GM19467 (cell line): ENCODE results near the gene CSTPP1.
"Not testable (repeated sequence)": the region's sequence is repeated elsewhere in the genome, so short reads cannot be mapped to it uniquely, and the experiment has no call there.

Experiments used
- ATAC-seq: cut with Tn5 transposase; IDR thresholded peaks from one replicate; pipeline ENCODE4 v1.9.1; 2021; ENCODE audit warnings: mild to moderate bottlenecking, moderate library complexity; ENCODE audit not compliant: unreplicated experiment

Gene CSTPP1

DNA sequence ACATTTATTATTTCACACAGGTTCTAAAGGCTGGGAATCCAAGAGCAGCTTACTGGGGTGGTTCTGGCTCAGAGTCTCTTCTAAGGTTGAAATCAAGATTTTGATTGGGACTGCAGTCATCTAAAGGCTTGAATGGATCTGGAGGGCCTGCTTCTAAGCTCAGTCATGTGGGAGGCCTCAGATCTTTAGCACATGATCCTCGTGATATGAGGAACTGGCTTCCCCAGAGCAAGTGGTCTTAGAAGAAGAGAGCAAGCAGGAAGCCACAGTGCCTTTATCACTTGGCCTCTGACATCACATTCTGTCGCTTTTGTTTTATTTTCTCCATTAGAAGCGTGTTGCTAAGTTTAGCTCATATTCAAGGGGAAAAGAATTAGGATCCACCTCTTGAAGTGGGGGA, 151.2 kb downstream of the CSTPP1 start:
- ATAC-seq = no peak

DNA sequence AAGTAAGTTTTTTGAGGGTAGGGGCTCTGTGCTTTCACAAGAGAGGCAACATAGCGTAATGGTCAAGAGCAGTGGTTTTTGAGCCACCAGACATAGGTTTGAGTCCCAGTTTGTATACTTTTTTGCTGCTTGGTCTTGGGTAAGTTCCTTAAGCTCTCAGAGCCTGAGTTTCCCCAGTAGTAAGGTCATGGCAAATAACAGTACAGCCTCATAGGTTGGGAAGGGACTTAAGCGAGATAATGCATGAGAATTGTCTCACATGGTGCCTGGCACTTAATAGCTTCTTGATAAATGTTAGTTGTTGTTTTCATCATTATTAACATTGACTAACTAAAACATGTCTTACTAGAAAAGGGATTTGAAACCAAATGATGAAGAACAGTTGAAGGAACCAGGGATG, 157.0 kb downstream of the CSTPP1 start:
- no peak for ATAC-seq

DNA sequence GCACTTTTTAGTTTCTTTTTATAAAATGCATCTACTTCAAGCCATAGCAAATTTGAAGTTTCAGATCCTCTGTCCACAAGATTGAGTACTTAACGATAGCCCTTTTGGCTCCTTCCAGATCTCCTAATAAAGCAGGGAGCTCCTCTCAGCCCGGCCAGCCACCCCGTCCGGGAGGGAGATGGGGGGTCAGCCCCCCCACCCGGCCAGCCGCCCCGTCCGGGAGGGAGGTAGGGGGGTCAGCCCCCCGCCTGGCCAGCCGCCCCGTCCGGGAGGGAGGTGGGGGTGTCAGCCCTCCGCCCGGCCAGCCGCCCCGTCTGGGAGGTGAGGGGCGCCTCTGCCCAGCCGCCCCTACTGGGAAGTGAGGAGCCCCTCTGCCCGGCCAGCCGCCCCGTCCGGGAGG, 160.3 kb downstream of the CSTPP1 start:
- not testable (repeated sequence) for ATAC-seq

DNA sequence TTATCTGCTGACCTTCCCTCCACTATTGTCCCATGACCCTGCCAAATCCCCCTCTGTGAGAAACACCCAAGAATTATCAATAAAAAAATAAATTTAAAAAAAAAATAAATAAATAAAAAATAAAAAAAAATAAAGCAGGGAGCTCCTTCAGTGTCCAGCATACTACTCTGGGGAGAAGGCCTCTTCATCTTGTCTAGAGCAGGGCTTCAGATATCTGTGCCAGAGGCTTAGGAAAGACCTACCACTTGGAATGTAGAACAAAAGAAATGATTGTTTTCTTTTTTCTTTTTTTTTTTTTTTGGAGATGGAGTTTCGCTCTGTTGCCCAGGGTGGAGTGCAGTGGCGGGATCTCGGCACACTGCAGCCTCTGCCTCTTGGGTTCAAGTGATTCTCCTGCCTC, 161.7 kb downstream of the CSTPP1 start:
- not testable (repeated sequence) for ATAC-seq

DNA sequence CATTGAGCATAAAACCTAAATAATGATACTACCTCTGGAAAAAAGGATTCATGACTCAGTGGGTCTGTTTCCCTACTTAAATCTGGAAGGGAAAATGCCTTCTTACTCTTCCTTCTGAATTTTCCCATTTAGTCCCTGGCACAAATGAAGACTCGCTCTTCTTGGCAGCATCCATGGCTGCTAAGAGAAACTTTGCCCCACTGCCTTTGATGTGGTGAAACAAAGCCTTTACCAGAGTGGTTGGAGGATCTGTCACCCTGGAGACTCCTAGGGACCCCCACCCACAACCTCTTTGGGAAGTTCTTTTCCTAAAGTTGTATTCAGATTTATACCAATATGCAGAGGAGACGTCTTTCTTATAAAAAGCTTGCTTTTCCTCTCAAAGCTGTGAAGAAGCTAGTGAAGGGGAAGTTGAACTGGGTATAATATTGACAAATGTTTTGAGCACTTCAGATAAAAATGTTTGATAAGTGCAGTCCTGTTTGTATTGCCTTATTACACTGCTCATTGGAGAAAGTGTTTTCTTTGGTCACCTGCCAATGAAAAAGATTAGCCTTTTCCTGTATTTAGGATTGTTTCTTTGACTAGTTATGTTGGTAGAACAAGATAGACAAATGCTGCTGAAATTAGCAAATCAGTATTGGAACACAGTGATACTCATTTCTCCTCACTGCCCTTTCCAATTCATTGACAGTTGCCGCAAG, 162.8 kb downstream of the CSTPP1 start:
- ATAC-seq = no peak

DNA sequence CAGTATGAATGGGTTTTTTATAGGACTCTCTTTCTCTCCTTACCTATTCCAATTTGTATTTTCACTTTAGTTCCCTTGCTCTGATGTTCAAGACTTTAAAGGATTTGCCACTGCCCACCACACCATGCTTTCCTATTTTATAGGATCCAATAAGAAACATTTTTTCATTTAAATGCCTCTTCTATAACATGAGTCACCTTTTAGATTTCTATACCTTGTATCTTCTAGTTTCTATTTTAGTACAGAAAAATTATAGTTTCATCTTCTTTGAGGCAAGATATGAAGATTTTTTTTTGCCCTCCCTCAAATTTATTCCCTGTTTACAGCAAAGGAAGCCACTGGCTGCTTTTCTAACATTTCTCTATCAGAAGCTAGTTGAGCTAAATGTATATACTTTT, 163.4 kb downstream of the CSTPP1 start:
- ATAC-seq = no peak

DNA sequence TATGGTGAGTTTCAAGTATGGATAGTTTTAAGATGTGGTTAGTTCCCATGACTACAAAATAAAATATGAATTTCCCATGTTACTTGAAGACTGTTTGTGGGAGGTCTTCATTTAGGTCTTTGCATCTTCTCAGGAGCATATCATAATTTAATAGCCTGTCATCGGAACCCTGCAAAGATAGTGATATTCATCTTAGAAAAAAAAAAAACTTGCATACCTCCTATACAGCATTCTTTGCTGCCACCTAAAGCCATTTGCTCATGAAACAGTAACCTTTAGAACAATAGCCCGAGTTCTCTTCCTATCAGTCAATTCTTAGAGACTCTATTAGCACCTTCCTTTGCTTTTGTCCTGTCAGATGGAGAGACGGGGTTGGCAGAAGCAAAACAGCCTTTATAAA, 164.8 kb downstream of the CSTPP1 start:
- no peak for ATAC-seq

DNA sequence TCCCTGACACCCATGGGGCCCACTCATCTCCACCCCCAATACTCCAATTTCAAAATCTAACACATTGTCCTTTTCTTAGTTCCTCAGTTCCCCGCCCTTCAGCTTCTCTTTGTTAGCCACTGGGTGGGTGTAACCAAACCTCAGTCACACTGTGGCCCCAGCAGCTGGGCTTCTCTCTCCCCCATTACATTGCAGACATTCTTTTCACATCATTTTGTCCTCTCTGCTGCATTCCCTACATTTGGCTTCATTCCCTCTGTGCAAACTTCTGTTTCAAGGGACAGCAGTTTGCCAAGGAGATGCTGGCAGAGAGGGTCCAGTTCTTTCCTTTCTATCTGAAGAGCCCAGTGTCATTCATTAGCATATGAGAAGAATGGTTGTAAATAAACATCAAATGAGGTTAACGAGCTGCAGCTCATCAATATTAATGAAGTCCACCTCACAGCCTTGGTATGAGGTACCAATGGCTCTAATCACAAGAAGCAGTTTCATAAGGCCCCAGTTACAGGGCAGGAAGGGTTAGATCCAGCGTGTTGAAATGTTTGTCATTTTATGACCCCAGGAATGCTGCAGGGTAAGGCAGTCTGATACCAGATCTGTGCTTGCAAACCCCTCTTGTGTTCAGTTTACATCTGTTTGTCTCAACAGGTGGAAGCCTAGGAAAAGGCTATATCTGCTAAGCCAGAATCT, 167.8 kb downstream of the CSTPP1 start:
- no peak for ATAC-seq

DNA sequence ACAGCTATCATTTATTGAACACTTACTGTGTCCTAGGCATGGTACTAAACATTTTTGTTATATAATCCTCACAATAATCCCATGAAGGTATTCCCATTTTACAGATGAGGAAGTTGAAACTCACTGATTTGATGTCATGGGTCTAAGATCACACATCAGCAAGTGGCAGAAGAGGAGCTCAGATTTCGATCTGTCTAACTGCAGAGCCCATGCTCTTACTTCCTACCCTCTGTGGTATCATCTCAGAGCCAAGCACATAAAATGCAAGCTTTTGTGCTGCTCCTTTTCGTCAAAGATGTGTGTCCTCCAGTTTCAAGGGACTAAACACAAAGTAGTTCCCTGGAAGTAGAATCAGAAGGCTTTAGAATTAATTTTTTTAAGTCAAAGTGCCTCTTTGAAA, 169.0 kb downstream of the CSTPP1 start:
- no peak for ATAC-seq

DNA sequence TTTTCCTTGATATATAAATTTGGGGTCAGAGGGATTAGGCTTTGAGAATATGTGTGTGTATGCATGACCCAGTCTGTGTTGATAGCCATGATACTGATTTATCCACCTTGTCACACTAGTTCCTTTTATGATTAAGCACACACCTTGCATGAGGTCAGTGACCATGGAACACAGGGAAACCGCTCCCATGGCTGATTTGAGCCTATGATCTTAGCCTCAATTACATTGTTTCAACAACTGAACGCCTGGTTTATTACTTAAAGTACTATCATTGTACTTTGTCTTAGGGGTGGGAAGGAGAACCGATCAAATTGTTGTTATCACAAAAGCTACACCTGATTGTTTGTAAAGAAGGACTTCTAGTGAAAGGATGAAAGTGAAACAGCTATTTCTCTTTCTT, 169.4 kb downstream of the CSTPP1 start:
- ATAC-seq = no peak

DNA sequence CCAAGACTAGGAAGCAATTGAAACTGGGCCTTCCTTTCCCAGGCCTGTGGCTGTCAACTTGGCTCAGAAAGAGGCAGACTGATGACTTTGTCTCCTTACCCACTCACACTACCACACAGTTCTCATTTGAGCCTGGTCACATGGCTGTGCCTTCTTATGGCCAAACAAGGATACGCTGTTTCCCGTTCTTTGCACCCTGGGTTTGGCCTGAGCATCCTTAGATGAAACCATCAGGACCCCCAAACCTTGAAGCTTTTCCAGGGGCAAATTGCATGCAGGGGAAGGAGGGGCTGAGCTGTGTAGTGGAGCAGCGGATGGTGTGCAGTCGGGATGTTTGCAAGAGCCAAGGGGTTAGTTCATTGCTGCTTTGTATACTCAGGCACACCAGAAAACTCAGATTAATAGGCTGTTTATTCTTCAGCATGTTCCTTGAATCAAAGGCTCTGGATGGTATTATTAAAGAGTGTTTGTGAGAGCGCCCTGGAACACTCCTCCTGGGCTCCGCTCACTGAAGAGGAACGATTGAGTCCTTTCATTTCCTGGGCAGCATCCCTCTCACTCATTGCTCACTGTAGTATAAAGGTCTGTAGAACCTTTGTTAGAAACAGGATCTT, 170.3 kb downstream of the CSTPP1 start:
- ATAC-seq = no peak

DNA sequence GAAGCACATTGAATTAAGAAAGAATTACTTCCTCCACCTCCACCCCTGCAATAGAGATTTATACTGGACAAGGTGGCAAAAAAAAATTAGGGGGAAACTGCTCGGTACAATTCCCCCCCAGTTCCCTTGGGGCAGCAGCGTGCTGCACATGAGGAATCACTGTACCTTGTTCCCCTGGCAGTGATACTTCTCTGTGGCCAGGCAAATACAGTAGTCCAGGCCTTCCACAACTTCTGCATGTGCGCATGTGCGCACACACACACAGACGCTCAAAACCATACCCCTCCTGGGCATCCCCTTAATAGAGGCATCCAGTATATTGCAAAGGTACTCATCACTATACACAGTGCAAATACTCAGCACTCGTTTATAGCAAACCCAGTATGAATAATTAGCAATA, 171.2 kb downstream of the CSTPP1 start:
- ATAC-seq = no peak

DNA sequence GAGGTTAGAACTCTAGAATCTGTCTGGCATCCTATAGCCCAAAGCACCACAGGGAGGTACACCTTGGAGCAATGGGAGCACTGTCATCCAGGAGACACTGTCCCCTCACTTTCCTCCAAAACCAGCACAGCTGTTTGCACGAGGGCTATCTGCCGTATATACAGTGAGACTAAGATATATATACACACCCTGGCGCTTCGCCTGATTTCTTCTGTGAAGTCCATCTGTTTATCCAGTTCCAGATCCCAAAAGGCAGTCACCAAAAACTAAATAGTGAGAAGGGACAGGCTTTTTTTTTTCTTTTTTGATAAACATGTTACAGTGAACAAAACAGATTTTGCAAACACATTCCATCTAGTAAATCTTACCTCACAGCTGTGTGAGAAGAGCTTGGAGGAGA, 171.7 kb downstream of the CSTPP1 start:
- ATAC-seq = no peak

DNA sequence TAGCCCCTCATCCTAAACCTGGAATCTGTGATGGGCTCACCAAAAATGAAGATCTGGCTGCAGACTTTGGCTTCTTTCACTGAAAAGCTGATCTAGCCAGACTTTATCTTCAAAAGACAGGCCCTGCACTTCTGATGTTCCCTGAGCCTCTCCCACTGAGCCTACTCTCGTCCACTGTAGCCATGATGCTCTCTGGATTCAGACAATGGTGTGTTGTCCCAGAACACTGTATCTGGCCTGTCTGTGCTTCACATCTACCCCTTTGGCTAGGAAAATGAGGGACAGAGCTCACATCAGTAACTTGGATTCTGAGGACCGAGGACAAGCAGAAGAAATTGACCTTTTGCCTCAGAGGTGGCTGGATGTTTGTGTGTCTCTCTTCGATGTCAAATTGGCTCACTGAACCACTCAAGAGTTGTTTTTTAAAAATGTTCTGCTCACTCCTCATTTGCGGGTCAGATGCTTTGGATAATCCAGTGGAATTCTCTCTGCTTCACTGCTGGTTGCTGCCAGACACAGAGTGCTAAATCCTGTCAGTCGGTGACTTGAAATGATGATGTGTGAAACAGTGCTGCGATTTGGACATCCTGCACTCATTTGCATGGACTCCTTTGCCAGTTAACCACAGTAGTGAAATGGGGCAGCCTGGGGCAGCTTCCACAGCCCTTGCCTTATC, 172.6 kb downstream of the CSTPP1 start:
- no peak for ATAC-seq

DNA sequence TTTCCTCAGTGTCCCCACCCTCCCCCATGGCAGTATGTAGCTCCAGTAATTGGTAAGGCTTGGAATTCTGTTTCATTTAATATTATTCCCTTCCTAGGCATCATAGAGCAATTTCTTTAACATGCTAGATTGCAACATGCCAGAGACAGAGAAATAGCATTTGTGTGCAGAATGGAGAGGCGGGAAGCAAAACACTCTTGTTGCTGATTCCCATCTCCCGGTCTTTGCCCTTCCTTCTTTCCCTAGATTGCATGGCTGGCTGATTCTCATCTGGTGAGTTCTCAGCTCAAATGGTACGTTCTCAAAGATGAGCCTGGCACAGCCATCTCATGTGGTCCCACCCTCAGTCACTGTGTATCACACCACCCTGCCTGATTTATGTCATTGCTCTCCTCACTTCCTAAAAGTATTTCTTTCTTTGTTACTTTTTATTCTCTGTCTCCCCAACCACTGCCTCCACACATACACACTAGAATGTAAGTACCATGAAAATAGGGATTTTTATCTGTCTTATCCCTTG, 173.2 kb downstream of the CSTPP1 start:
- ATAC-seq = no peak

DNA sequence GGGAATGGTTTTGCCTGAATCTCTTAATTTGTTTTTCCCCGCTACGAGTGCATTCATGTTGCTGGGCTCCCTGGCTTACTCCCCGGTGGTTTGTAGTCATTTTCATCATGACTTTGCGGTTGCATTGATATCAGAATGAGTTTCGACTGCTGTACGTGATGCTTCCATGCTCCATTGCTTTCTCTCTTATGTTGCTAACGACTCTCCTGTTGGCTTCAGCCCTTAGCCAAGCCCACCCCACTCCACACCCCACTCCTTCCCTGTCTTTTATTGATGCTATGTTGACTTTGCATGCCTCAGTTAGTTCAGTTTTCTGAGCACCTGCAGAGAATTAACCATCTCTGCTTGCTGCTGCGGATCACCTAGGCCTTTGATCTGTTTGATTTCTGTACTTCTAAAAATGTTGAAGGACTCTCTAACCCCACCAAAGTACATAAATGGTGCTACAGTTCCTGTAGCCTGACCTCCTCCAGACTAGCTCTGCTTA, 174.8 kb downstream of the CSTPP1 start:
- ATAC-seq = no peak

DNA sequence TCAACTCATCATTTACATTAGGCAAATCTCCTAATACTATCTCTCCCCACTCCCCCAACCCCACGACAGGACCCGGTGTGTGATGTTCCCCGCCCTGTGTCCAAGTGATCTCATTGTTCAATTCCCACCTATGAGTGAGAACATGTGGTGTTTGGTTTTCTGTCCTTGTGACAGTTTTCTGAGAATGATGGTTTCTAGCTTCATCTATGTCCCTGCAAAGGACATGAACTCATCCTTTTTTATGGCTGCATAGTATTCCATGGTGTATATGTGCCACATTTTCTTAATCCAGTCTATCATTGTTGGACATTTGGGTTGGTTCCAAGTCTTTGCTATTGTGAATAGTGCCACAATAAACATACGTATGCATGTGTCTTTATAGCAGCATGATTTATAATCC, 176.4 kb downstream of the CSTPP1 start:
- not testable (repeated sequence) for ATAC-seq

DNA sequence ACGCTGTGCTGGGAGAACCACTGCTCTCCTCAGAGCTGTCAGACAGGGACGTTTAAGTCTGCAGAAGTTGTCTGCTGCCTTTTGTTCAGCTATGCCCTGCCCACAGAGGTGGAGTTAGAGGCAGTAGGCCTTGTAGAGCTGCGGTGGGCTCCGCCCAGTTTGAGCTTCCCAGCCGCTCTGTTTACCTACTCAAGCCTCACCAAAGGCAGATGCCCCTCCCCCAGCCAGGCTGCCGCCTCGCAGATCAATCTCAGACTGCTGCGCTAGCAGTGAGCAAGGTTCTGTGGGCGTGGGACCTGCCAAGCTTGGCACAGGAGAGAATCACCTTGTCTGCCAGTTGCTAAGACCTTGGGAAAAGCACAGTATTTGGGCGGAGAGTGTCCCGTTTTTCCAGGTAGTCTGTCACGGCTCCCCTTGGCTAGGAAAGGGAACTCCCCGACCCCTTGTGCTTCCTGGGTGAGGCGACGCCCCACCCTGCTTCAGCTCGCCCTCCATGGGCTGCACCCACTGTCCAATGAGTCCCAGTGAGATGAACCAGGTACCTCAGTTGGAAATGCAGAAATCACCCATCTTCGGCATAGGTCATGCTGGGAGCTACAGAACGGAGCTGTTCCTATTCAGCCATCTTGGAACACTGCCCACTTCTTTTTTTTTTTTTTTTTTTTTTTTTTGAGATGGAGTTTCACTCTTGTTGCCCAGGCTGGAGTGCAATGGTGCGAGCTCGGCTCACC, 182.6 kb downstream of the CSTPP1 start:
- ATAC-seq = not testable (repeated sequence)

DNA sequence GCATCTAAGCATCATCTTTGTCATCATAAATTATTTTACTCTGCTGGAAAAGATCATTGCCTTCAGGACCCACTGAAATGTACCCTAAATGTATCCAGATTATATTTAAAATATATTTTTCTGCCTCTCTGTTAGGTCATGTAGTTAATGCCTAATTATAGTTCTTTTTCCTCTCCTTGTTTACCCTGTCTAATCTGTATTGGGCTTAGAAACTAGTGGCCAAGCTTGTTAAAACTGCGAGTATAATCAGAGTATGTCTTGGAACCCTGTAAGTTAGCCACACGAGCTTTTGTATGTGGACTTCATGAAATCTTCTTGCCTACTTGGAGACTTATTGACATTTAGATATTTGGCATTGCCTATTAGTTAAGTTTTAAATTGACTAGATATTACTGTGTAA, 184.5 kb downstream of the CSTPP1 start:
- no peak for ATAC-seq

DNA sequence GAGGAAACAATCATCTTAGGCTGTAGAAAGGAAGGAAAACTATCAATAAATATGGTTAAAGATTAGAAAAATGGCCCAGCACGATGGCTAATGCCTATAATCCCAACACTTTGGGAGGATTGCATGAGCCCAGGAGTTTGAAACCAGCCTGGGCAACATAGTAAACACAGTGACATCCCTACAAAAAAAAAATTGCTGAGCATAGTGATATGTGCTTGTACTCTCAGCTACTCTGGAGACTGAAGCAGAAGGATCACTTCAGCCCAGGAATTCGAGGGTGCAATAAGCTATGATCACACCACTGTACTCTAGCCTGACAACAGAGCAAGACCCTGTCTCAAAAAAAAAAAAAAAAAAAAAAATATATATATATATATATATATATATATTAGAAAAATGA, 185.2 kb downstream of the CSTPP1 start:
- no peak for ATAC-seq

DNA sequence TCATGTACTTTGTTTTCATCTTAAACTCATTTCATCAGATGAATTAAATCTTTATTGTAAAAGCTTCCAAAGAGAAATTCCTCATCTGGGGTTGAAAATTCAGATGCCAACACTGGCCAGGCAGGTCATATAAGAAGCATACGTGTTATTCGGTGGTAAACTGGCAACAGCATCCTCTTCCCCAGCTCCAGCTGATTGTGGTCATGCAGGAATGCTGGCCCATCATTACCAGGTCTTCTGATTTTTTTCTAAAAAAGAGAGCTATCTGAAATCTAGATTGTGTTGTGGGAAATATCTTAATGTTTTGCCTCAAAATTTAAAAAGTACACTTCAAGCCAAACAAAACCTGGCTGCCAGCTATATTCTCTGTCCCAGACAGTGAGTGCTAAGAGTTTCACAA, 186.5 kb downstream of the CSTPP1 start:
- no peak for ATAC-seq
